Muscle of leg (tissue), 11 donors: ENCODE results near the gene ZNF254. TPM values are rescaled to one million over a fixed set of nuclear protein-coding genes. Genes with fewer than 3 reads are reported as not detected.

Source experiments
- DNase-seq: peaks from one replicate; pipeline ENCODE4 v3.0.0; 2013
- H3K27ac ChIP-seq: one replicate; pipeline ENCODE4 v1.5.1; 2013; ENCODE audit warnings: mild to moderate bottlenecking, low read length, control low read depth
- H3K27me3 ChIP-seq: one replicate; pipeline ENCODE4 v1.6.1; 2013; ENCODE audit warnings: low read length; ENCODE audit not compliant: control insufficient read depth, insufficient read depth
- H3K36me3 ChIP-seq: one replicate; pipeline ENCODE4 v1.6.1; 2013; ENCODE audit warnings: low read length; ENCODE audit not compliant: control insufficient read depth, insufficient read depth
- H3K4me1 ChIP-seq: one replicate; pipeline ENCODE4 v1.6.1; 2013; ENCODE audit warnings: low read length; ENCODE audit not compliant: control insufficient read depth, insufficient read depth
- H3K4me3 ChIP-seq: one replicate; pipeline ENCODE4 v1.5.1; 2013; ENCODE audit warnings: low read length, control low read depth
- H3K9me3 ChIP-seq: replicated peaks from 2 replicates; pipeline ENCODE4 v1.6.1; 2013; ENCODE audit warnings: low read depth, low read length; ENCODE audit not compliant: control insufficient read depth
- WGBS: methylation state at CpG from one replicate; pipeline ENCODE4 v1.1.5; 2013; ENCODE audit warnings: missing lambda C conversion rate; ENCODE audit not compliant: insufficient coverage; 5-methylcytosine and 5-hydroxymethylcytosine counted together
- polyA plus RNA-seq, 8 donors: library from polyadenylated mRNA; unstranded; fragments of 120-200 nt; gene quantifications; one replicate each; pipeline versions ENCODE4 v1.2.1 to v1.2.3, GENCODE V29; 2013; ENCODE audit warnings: inconsistent platforms in 1 of 8, low replicate concordance in 1 of 8; ENCODE audit not compliant: insufficient read length in 8 of 8, insufficient read depth in 1 of 8
- total RNA-seq: library from RNA; stranded (reverse); fragments of 120-200 nt; gene quantifications from one replicate; pipeline ENCODE4 v1.2.4, GENCODE V29; 2013

The ZNF254 gene
- total and polyA plus RNA-seq, 9 donors: 12.3 to 22.3 (median 14.9) TPM

DNA sequence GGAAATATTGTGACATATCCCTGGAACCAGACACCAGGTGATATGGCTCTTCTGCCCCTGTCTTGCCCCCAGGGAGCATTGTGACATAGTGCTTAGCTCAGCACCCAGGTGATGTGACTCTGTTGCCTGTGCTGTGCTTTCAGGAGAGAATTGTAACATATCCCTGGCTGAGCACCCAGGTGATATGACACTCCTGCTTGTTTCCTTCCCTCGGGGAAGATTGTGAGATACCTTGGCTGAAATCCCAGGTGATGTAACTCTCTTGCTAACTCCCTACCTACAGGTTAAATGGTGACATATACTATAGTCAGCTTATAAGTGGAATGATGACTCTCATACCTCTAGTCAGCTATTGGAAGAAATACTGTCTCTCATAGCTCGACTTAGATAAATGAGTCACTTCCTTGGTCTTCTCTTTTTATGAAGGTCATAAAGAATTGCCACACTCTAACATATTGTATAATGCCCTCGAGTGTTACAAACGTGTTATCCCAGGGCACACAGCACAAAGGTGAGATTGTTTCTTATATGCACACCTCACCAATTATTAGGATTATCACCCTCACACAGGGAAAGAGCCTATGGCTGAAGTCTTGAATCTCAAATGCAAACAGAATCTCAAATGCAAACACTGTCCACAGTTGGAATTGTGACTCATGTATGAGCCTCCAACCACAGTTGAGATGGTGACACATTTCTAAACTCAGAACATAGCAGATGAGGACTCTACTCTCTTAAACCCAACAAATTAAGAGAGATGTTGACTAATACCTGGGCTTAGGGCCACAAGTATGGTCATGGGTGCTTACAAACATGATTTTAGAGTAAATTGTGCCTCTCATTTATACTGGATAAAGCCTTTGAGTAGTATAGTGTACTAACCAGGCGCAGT, 32.7 kb upstream of the ZNF254 start:
- Histone ChIP-seq H3K27me3 (no peaks in the 10 kb centered on the region), H3K36me3 (peaks cover 72% of the 10 kb centered on the region), H3K27ac (no peak overlapping the region), H3K4me1 (no peaks in the 10 kb centered on the region), H3K4me3 (no peak overlapping the region), H3K9me3 (no peaks in the 10 kb centered on the region)
- DNase-seq: no peak
- WGBS: 80% methylated on average over 2 of the region's 5 CpGs

GRCh38 chr19:24055548-24055947, 31.4 kb upstream of the ZNF254 start:
- H3K27me3 ChIP-seq: no peaks in the 10 kb centered on the region
- H3K4me1 ChIP-seq: no peaks in the 10 kb centered on the region
- H3K9me3 ChIP-seq: no peaks in the 10 kb centered on the region
- 80% methylated on average over 1 of the region's 3 CpGs for WGBS
- no peak for DNase-seq
- H3K4me3 ChIP-seq: no peak overlapping the region
- no peak overlapping the region for H3K27ac ChIP-seq
- peaks cover 72% of the 10 kb centered on the region for H3K36me3 ChIP-seq

GRCh38 chr19:24057144-24057543, 29.8 kb upstream of the ZNF254 start:
- Histone ChIP-seq H3K27ac (no peak overlapping the region), H3K4me1 (no peaks in the 10 kb centered on the region), H3K9me3 (no peaks in the 10 kb centered on the region), H3K4me3 (no peak overlapping the region), H3K36me3 (peaks cover 59% of the 10 kb centered on the region), H3K27me3 (no peaks in the 10 kb centered on the region)
- WGBS: no CpG with 5 or more reads among the region's 5 CpGs
- DNase-seq: no peak

- no CpG with 5 or more reads among the region's 2 CpGs for WGBS
- H3K36me3 ChIP-seq: peaks cover 50% of the 10 kb centered on the region
- no peak for DNase-seq
- no peaks in the 10 kb centered on the region for H3K9me3 ChIP-seq
- H3K4me3 ChIP-seq: no peak overlapping the region
- no peak overlapping the region for H3K27ac ChIP-seq
- no peaks in the 10 kb centered on the region for H3K4me1 ChIP-seq
- no peaks in the 10 kb centered on the region for H3K27me3 ChIP-seq
Observed at GRCh38 chr19:24059563-24060295, 27.3 kb upstream of the ZNF254 start.

DNA sequence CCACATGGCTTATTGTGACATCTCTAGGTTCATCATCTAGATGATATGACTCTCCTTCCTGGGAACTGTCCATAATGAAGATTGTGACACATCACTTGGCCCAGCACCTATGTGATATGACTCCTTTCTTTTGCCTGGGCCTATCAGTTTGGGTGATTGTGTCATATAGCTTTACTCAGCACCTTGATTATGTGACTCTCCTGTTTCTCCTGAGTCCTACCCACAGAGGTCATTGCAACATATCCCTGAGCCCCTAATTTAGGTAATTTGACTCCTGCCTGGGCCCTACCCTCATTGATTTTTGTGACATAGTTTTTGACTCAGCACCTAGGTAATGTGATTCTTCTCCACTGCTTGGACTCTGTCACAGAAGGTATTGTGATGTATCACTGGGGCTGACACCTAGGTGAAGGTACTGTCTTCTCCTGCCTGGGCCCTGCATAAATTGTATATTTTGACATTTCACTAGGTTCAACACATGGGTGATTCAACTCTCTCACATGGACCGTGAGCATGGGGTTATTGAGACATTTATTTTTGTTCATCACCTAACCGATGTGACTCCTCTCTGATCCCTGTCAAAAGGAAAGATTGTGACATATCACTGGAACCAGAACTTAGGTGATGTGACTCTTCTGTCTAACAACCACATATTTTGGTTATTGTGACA, 26.2 kb upstream of the ZNF254 start:
- no CpG with 5 or more reads among the region's 2 CpGs for WGBS
- H3K27ac ChIP-seq: no peak overlapping the region

DNA sequence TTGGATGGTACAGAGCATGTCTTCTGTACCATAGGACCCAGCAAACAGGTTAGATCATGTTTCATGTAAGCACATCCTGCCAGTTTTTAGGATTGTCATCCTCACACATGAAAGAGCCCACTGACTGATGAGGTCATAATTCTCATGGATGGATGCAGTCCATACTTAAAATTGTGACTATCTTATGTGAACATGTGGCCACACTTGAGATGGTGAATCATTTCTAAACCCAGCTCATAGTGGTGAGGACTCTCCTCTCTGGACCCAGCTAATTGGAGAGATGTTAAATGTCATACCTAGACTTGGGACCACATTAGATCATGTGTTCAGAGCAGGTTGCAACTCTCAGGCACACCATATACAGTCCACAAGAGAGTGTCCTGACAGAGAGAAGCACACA, 24.8 kb upstream of the ZNF254 start:
- Histone ChIP-seq H3K4me3 (no peak overlapping the region), H3K36me3 (peaks cover 47% of the 10 kb centered on the region)

More for the DNA sequence above, 26.2 kb upstream of the ZNF254 start:
- Histone ChIP-seq H3K9me3 (no peaks in the 10 kb centered on the region), H3K4me3 (no peak overlapping the region), H3K27me3 (no peaks in the 10 kb centered on the region), H3K4me1 (no peaks in the 10 kb centered on the region), H3K36me3 (peaks cover 49% of the 10 kb centered on the region)
- no peak for DNase-seq

GRCh38 chr19:24063295-24063694, 23.7 kb upstream of the ZNF254 start:
- Histone ChIP-seq H3K4me1 (no peaks in the 10 kb centered on the region), H3K4me3 (no peak overlapping the region), H3K27ac (no peak overlapping the region), H3K36me3 (peaks cover 49% of the 10 kb centered on the region), H3K9me3 (no peaks in the 10 kb centered on the region), H3K27me3 (no peaks in the 10 kb centered on the region)
- WGBS: 100% methylated on average over 2 of the region's 5 CpGs
- DNase-seq: no peak

More for the DNA sequence above, 24.8 kb upstream of the ZNF254 start:
- Histone ChIP-seq H3K27me3 (no peaks in the 10 kb centered on the region), H3K27ac (no peak overlapping the region), H3K9me3 (no peaks in the 10 kb centered on the region), H3K4me1 (no peaks in the 10 kb centered on the region)
- no peak for DNase-seq

DNA sequence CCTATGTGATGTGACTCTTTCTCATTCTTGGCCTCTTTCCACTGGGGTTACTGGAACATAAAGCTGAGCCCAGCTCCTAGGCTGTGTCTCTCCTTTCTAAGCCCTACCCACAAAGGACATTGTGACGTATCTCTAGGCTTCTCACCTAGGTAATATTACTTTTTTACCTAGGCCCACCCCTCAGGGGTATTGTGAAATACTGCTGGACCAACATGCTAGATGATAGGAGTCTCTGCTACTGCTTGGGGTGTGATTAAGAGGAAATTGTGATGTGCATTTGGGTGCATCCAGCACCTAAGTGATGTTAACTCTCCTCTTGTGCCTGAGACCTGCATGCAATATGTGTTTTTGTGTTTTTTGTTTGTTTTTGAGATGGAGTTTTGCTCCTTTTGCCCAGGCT, 22.8 kb upstream of the ZNF254 start:
- H3K36me3 ChIP-seq: peaks cover 41% of the 10 kb centered on the region
- no peaks in the 10 kb centered on the region for H3K9me3 ChIP-seq
- no peak for DNase-seq
- H3K4me3 ChIP-seq: no peak overlapping the region
- WGBS: no CpG with 5 or more reads among the region's 1 CpG
- no peak overlapping the region for H3K27ac ChIP-seq
- H3K4me1 ChIP-seq: no peaks in the 10 kb centered on the region
- H3K27me3 ChIP-seq: no peaks in the 10 kb centered on the region

DNA sequence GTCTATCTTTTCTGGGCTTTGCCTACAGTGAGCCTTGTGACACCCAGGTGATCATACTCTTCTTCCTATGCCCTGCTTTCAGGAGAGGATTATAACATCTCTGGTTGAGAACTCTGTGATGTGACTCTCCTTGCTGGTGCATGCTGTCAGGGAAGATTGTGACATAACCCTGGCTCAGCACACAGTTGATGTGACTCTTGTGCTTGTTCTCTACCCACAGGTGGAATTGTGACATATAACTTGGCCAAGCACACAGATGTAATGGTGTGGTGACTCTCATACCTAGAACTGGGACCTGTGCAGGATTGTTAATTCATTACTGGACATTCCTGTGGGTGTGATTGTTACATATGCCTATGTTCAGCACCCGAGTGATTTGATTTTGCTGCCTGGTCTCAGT, 21.7 kb upstream of the ZNF254 start:
- no peak overlapping the region for H3K4me3 ChIP-seq
- H3K27me3 ChIP-seq: no peaks in the 10 kb centered on the region
- DNase-seq: no peak
- no peaks in the 10 kb centered on the region for H3K4me1 ChIP-seq
- no CpG with 5 or more reads among the region's 1 CpG for WGBS
- H3K36me3 ChIP-seq: peaks cover 31% of the 10 kb centered on the region
- H3K27ac ChIP-seq: no peak overlapping the region
- no peaks in the 10 kb centered on the region for H3K9me3 ChIP-seq
